Nephron progenitor cell (in vitro differentiated cells): ENCODE measurements around the gene ALPK1.
A peak's percentile ranks its signal among the peaks of the same experiment; 100 is the strongest.

Experiments used
- DNase-seq: peaks from one replicate; pipeline ENCODE4 v3.0.0; 2021
- H3K27ac Mint-ChIP-seq: 2 replicates; pipeline ENCODE4 v1.8.0; 2021; ENCODE audit warnings: mild to moderate bottlenecking, moderate library complexity, mixed read lengths
- H3K27me3 Mint-ChIP-seq: 2 replicates; pipeline ENCODE4 v1.8.0; 2021; ENCODE audit warnings: mild to moderate bottlenecking, low read depth, mixed read lengths; ENCODE audit not compliant: poor library complexity
- H3K36me3 Mint-ChIP-seq: 2 replicates; pipeline ENCODE4 v1.8.0; 2021; ENCODE audit warnings: low read depth, mixed read lengths
- H3K4me1 Mint-ChIP-seq: 2 replicates; pipeline ENCODE4 v1.8.0; 2021; ENCODE audit warnings: mixed read lengths
- H3K4me3 Mint-ChIP-seq: 2 replicates; pipeline ENCODE4 v1.8.0; 2021; ENCODE audit warnings: mild to moderate bottlenecking, moderate library complexity, mixed read lengths
- H3K9me3 Mint-ChIP-seq: 2 replicates; pipeline ENCODE4 v1.8.0; 2021; ENCODE audit warnings: mild to moderate bottlenecking, moderate library complexity, mixed read lengths
- CTCF ChIP-seq: fragments of 200-600 bp; sonication (generic); IDR thresholded peaks from 2 replicates; pipeline ENCODE4 v1.5.0; 2021; ENCODE audit warnings: antibody characterized with exemption

ALPK1 gene

DNA sequence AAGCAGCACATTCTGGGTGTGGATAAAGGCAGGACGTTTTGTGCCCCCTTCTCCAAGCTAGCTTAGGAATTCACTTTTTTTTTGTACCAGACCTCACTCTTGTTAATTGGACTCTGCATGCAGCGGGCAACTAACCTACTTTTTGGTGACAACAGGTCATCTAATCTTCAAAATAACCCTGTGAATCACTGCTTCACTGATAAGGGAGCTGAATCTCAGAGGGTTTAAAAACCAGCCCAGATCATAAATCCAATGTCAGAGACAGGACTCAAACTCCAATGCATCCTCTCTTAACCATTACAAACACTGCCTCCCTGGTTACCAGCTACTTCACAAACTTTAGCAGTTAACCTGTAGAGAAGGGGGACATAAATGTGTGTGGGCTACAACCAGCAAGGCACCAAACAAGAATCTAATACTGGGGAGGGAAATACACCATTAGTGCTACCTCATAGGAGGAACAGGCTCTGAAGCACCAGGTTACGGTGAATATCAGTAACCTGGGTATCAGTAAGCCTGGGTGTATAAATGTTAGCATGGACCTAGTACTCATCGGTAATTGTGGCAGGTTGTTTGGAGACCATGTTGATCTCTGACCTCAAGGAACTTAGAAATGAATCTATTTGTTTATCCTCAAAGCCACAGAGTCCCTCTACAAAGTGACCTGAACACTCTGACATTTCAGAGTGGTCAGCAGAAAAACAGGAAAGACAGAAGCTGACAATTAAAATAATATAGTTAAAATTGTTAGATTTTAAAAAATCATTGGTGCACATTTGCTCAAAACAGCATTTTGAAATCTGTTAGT lies 14.1 kb upstream of the ALPK1 start:
- no peak for DNase-seq
- H3K4me1 Mint-ChIP-seq, result peaks cover 25% of the 10 kb centered on the region
- H3K27ac Mint-ChIP-seq, result no peak overlapping the region
- H3K9me3 Mint-ChIP-seq, result peaks cover 24% of the 10 kb centered on the region
- H3K27me3 Mint-ChIP-seq, result no peaks in the 10 kb centered on the region
- peaks cover 28% of the 10 kb centered on the region for H3K36me3 Mint-ChIP-seq
- H3K4me3 Mint-ChIP-seq, result peak overlapping the region; percentile 57
- TF ChIP-seq CTCF, result no peak

GRCh38 chr4:112284166-112284565 lies 13.0 kb upstream of the ALPK1 start:
- H3K27me3 Mint-ChIP-seq, result no peaks in the 10 kb centered on the region
- H3K9me3 Mint-ChIP-seq, result peaks cover 24% of the 10 kb centered on the region
- H3K27ac Mint-ChIP-seq, result peak overlapping the region; percentile 5
- H3K36me3 Mint-ChIP-seq, result peaks cover 27% of the 10 kb centered on the region
- TF ChIP-seq CTCF, result no peak
- peak overlapping the region; percentile 92 for H3K4me3 Mint-ChIP-seq
- H3K4me1 Mint-ChIP-seq, result peaks cover 25% of the 10 kb centered on the region
- DNase-seq, result no peak

DNA sequence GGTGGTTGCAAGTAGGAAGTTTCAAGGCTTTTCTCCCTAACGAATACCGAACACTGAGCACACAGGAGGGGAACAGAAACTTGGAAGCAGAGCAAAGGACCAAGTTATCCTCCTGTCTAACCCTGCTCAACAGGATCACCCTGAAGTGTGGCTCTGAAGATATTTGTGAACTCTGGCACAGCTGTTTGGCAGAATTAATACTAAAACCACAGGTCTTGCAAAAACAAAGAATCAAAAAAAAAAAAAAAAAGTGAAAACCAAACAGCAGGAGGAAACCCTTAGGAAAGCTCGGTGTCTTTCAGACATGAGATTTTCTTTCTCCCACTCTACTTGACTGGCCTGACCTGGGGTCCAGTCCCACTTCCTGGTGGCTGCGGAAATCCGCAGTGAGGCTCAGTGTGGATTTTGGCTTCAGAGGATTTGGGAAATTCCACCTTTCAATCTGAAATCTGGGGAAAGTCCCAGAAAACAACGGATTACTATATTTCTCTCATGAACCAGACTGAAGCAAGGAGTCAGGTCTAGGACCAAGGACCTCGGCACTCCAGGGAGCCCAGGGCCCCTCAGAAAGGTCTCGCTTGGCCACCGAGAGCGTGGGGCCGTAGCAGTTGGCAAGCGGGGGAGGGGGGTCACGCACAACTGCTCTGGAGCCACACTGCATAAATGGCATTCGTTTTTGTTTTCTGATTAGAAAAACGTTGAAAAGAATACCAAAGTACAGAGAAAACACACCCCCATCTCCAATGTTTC lies 12.3 kb upstream of the ALPK1 start:
- Mint-ChIP-seq H3K27ac (peak overlapping the region; percentile 77), H3K4me3 (peak overlapping the region; percentile 92), H3K36me3 (peaks cover 27% of the 10 kb centered on the region), H3K27me3 (no peaks in the 10 kb centered on the region), H3K9me3 (peaks cover 24% of the 10 kb centered on the region), H3K4me1 (peaks cover 25% of the 10 kb centered on the region)
- TF ChIP-seq CTCF, result no peak
- DNase-seq, result peak; percentile 49

- H3K4me3 Mint-ChIP-seq, result no peak overlapping the region
- peak overlapping the region; percentile 43 for H3K27ac Mint-ChIP-seq
- TF ChIP-seq CTCF, result no peak
- peaks cover 25% of the 10 kb centered on the region for H3K4me1 Mint-ChIP-seq
- peaks cover under 1% of the 10 kb centered on the region for H3K27me3 Mint-ChIP-seq
- no peak for DNase-seq
- H3K9me3 Mint-ChIP-seq, result peaks cover 11% of the 10 kb centered on the region
- H3K36me3 Mint-ChIP-seq, result peaks cover 8% of the 10 kb centered on the region
These were observed 9.7 kb upstream of the ALPK1 start for GRCh38 chr4:112287258-112287989.

DNA sequence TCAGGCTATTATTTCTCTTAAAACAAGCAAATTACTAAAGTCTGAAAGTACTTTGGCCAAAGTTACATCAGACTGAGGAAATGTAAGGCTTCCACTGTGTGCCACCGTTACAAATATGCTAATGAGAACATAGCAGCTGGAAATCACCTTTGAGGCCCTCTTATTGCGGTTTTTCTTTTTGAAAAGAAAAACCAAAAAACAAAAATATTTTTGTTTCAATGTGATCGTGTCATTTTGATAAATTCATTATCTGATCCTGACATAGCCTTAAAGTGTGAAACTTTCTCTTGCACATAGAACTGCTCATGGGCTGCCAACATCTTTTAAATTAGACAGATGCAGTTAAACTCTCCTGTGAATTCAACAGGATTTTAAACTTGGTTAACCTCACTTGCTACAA lies 8.7 kb upstream of the ALPK1 start:
- peaks cover 3% of the 10 kb centered on the region for H3K27me3 Mint-ChIP-seq
- no peak for TF ChIP-seq CTCF
- H3K36me3 Mint-ChIP-seq, result no peaks in the 10 kb centered on the region

More for the DNA sequence above, 8.7 kb upstream of the ALPK1 start:
- H3K9me3 Mint-ChIP-seq, result peaks cover 4% of the 10 kb centered on the region
- peaks cover 16% of the 10 kb centered on the region for H3K4me1 Mint-ChIP-seq
- H3K27ac Mint-ChIP-seq, result no peak overlapping the region
- no peak for DNase-seq
- H3K4me3 Mint-ChIP-seq, result no peak overlapping the region
